Bronchial epithelial cell (primary cell): ENCODE data around the gene ARL15. TPM values are rescaled to one million over a fixed set of nuclear protein-coding genes. Genes with fewer than 3 reads are reported as not detected.

ENCODE experiments used
- DNase-seq: peaks from one replicate; pipeline ENCODE4 v3.0.0-alpha.2; 2010; ENCODE audit warnings: low read depth
- FAIRE-seq: peaks from 2 replicates; lab custom pipeline; 2011; peaks lifted over from hg19 to GRCh38; lab: Jason Lieb, UNC
- H3K27me3 ChIP-seq: 2 replicates; pipeline ENCODE4 v1.5.1; 2011; ENCODE audit warnings: low read length; ENCODE audit not compliant: control insufficient read depth, insufficient read depth
- H3K36me3 ChIP-seq: 2 replicates; pipeline ENCODE4 v1.5.1; 2011; ENCODE audit warnings: low read length; ENCODE audit not compliant: control insufficient read depth, insufficient read depth
- H3K4me3 ChIP-seq: 2 replicates; pipeline ENCODE4 v1.5.1; 2011; ENCODE audit warnings: mild to moderate bottlenecking, low read depth, low read length, control low read depth
- total RNA-seq: library from RNA; depleted of rRNA; stranded (reverse); fragments of >200 nt; gene quantifications from 2 replicates; pipeline ENCODE4 v1.2.1, GENCODE V29; 2014
- TF ChIP-seq, protein P1 (sequence below): IDR thresholded peaks from 2 replicates; pipeline ENCODE4 v1.5.1; 2011; ENCODE audit warnings: mild to moderate bottlenecking, moderate library complexity, low read length, control low read depth, inconsistent platforms; ENCODE audit not compliant: insufficient read depth, severe bottlenecking

The ARL15 gene
- total RNA-seq, 1 donor from 2014 or later: 13.7 TPM

- no peak for FAIRE-seq
- TF ChIP-seq, protein P1, sequence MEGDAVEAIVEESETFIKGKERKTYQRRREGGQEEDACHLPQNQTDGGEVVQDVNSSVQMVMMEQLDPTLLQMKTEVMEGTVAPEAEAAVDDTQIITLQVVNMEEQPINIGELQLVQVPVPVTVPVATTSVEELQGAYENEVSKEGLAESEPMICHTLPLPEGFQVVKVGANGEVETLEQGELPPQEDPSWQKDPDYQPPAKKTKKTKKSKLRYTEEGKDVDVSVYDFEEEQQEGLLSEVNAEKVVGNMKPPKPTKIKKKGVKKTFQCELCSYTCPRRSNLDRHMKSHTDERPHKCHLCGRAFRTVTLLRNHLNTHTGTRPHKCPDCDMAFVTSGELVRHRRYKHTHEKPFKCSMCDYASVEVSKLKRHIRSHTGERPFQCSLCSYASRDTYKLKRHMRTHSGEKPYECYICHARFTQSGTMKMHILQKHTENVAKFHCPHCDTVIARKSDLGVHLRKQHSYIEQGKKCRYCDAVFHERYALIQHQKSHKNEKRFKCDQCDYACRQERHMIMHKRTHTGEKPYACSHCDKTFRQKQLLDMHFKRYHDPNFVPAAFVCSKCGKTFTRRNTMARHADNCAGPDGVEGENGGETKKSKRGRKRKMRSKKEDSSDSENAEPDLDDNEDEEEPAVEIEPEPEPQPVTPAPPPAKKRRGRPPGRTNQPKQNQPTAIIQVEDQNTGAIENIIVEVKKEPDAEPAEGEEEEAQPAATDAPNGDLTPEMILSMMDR: no peak
These were observed 103.7 kb downstream of the ARL15 start for GRCh38 chr5:54206580-54207229.

GRCh38 chr5:54205918-54206317 lies 104.5 kb downstream of the ARL15 start:
- no peak overlapping the region for H3K4me3 ChIP-seq
- DNase-seq: no peak
- H3K27me3 ChIP-seq: no peaks in the 10 kb centered on the region
- H3K36me3 ChIP-seq: no peaks in the 10 kb centered on the region
- FAIRE-seq: no peak
- TF ChIP-seq, protein P1: no peak

More at GRCh38 chr5:54206580-54207229, 103.7 kb downstream of the ARL15 start:
- no peak for DNase-seq
- H3K36me3 ChIP-seq: no peaks in the 10 kb centered on the region
- no peaks in the 10 kb centered on the region for H3K27me3 ChIP-seq
- no peak overlapping the region for H3K4me3 ChIP-seq

- DNase-seq (peak; percentile 33), FAIRE-seq (no peak)
- TF ChIP-seq, protein P1: no peak
- Histone ChIP-seq H3K27me3 (no peaks in the 10 kb centered on the region), H3K4me3 (no peak overlapping the region), H3K36me3 (no peaks in the 10 kb centered on the region)
These were observed 104.9 kb downstream of the ARL15 start for GRCh38 chr5:54205453-54205852.

DNA sequence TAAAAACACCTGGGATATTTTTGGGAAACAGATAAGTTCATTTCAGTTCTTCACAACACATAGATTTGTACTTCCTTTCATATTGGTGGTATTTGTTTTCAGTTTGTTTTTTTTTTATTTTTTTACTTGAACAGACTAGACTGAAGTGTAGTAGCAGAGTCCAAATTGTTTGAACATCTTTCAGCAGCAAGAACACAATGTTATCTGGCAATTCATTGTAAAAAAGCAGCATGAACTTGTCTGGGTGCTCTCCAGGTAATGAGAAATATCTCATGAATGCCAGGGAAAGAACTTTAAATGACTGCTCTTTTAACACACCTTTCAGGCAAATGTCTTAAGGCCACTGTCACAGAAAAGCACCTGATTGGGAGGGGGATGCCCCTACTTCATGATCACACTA lies 113.4 kb downstream of the ARL15 start:
- FAIRE-seq (no peak), DNase-seq (no peak)
- H3K27me3 ChIP-seq: no peaks in the 10 kb centered on the region
- TF ChIP-seq, protein P1: no peak
- no peak overlapping the region for H3K4me3 ChIP-seq
- H3K36me3 ChIP-seq: no peaks in the 10 kb centered on the region

DNA sequence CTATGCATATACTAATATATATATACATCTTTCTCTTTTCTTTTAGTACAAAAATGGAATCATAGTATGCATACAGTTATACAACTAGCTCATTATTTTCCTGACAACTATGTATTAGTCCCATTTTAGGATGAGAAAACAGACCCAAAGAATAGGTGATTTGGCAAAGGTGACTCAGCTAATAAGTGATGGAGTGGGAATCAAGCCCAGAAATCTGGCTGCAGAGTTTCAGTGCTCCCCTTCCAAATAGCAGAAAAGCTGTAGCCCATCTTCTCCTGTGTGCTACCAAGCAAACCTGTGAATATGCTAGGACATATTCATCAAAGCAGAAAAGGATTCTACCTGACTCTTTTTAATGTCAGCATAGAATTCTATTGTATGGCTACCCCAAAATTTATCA lies 114.7 kb downstream of the ARL15 start:
- Histone ChIP-seq H3K27me3 (no peaks in the 10 kb centered on the region), H3K4me3 (no peak overlapping the region), H3K36me3 (no peaks in the 10 kb centered on the region)
- DNase-seq: no peak
- no peak for FAIRE-seq
- TF ChIP-seq, protein P1: no peak

DNA sequence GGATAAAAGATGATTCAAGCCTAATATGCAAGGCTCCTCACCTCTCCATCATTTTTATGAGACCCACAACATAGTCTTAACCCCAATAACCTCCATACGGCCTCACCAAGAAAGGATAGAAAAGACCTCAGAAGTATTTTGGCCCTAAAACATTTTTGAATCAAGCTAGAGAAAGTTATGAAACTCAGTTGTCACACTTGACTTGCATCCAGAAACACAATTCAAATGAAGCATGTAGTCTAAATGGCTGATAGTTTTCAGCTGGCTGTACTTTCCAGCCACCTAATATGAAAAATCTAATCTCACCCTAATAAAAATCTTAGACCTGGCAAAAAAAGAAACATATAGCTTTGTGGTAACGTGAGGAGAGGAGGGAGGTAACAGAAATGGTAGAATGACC lies 116.1 kb downstream of the ARL15 start:
- Histone ChIP-seq H3K4me3 (no peak overlapping the region), H3K36me3 (no peaks in the 10 kb centered on the region), H3K27me3 (no peaks in the 10 kb centered on the region)
- FAIRE-seq (no peak), DNase-seq (no peak)
- TF ChIP-seq, protein P1: no peak
